Islet precursor cell (in vitro differentiated cells): ENCODE results near the gene HAT1.
"Not testable (repeated sequence)": the region's sequence is repeated elsewhere in the genome, so short reads cannot be mapped to it uniquely, and the experiment has no call there.

Experiments used
- DNase-seq: peaks from one replicate; pipeline ENCODE4 v3.0.0-alpha.2; 2018

The HAT1 gene

GRCh38 chr2:171923206-171923605 lies 945 bp downstream of the HAT1 start:
- DNase-seq, result peak; percentile 53

GRCh38 chr2:171924170-171924942 lies 2.1 kb downstream of the HAT1 start:
- no peak for DNase-seq

GRCh38 chr2:171930385-171930784 lies 8.1 kb downstream of the HAT1 start:
- DNase-seq, result no peak

- no peak for DNase-seq
Observed at GRCh38 chr2:171939058-171939742, 16.9 kb downstream of the HAT1 start.

GRCh38 chr2:171939743-171940071 lies 17.4 kb downstream of the HAT1 start:
- no peak for DNase-seq

GRCh38 chr2:171941316-171941699 lies 19.0 kb downstream of the HAT1 start:
- no peak for DNase-seq

- no peak for DNase-seq
Observed at GRCh38 chr2:171943869-171944268, 21.6 kb downstream of the HAT1 start.

GRCh38 chr2:171952276-171952675 lies 30.0 kb downstream of the HAT1 start:
- no peak for DNase-seq

- no peak for DNase-seq
Observed at GRCh38 chr2:171952748-171953147, 30.5 kb downstream of the HAT1 start.

- no peak for DNase-seq
Observed at GRCh38 chr2:171956135-171956825, 34.0 kb downstream of the HAT1 start.

GRCh38 chr2:171957061-171957460 lies 34.8 kb downstream of the HAT1 start:
- DNase-seq, result peak; percentile 55

- DNase-seq, result no peak
Observed at GRCh38 chr2:171958475-171958874, 36.2 kb downstream of the HAT1 start.

GRCh38 chr2:171959998-171960397 lies 37.7 kb downstream of the HAT1 start:
- DNase-seq, result no peak

GRCh38 chr2:171960570-171960969 lies 38.3 kb downstream of the HAT1 start:
- DNase-seq, result no peak

GRCh38 chr2:171963198-171963597 lies 40.9 kb downstream of the HAT1 start:
- DNase-seq, result no peak

GRCh38 chr2:171964308-171964707 lies 42.0 kb downstream of the HAT1 start:
- DNase-seq, result no peak

GRCh38 chr2:171965238-171965637 lies 43.0 kb downstream of the HAT1 start:
- DNase-seq, result no peak

- DNase-seq, result no peak
Observed at GRCh38 chr2:171965661-171966060, 43.4 kb downstream of the HAT1 start.

GRCh38 chr2:171966235-171966634 lies 44.0 kb downstream of the HAT1 start:
- no peak for DNase-seq

GRCh38 chr2:171966688-171967087 lies 44.4 kb downstream of the HAT1 start:
- no peak for DNase-seq

- no peak for DNase-seq
Observed at GRCh38 chr2:171968509-171968908, 46.2 kb downstream of the HAT1 start.

- no peak for DNase-seq
Observed at GRCh38 chr2:171972329-171972982, 50.2 kb downstream of the HAT1 start.

GRCh38 chr2:171979103-171979502 lies 56.8 kb downstream of the HAT1 start:
- DNase-seq, result no peak

- not testable (repeated sequence) for DNase-seq
Observed at GRCh38 chr2:171983924-171984323, 61.7 kb downstream of the HAT1 start.
